Spleen (tissue), 11 donors: ENCODE results near the gene MTA2. TPM values are rescaled to one million over a fixed set of nuclear protein-coding genes. Genes with fewer than 3 reads are reported as not detected.
"Not testable (repeated sequence)": the region's sequence is repeated elsewhere in the genome, so short reads cannot be mapped to it uniquely, and the experiment has no call there.

Source experiments
- DNase-seq: peaks from one replicate; pipeline ENCODE4 v3.0.0-alpha.2; 2020
- H3K27ac ChIP-seq, 8 donors: fragments of 200-600 bp; sonication (generic) in 7 of 8; 1 replicate in 4 of 8; 2 replicates in 4 of 8; pipeline versions ENCODE4 v1.5.0 to v1.8.0; 2016 to 2021; ENCODE audit warnings: inconsistent platforms in 4 of 8, mild to moderate bottlenecking in 4 of 8, moderate library complexity in 1 of 8
- H3K27me3 ChIP-seq, 7 donors: fragments of 200-600 bp; sonication (generic) in 6 of 7; replicated peaks in 1 of 7; 1 replicate in 4 of 7; 2 replicates in 3 of 7; pipeline versions ENCODE4 v1.5.0 to v1.8.0; 2016 to 2021; ENCODE audit warnings: inconsistent platforms in 3 of 7, mild to moderate bottlenecking in 1 of 7
- H3K36me3 ChIP-seq, 6 donors: fragments of 200-600 bp; sonication (generic) in 5 of 6; 1 replicate in 4 of 6; 2 replicates in 2 of 6; pipeline versions ENCODE4 v1.5.0 to v1.8.0; 2016 to 2021; ENCODE audit warnings: inconsistent platforms in 2 of 6
- H3K4me1 ChIP-seq, 6 donors: fragments of 200-600 bp; sonication (generic) in 5 of 6; 1 replicate in 3 of 6; 2 replicates in 3 of 6; pipeline versions ENCODE4 v1.5.0 to v1.8.0; 2016 to 2021; ENCODE audit warnings: inconsistent platforms in 3 of 6
- H3K4me3 ChIP-seq, 8 donors: fragments of 200-600 bp; sonication (generic) in 7 of 8; 1 replicate in 4 of 8; 2 replicates in 4 of 8; pipeline versions ENCODE4 v1.5.0 to v1.8.0; 2016 to 2021; ENCODE audit warnings: inconsistent platforms in 4 of 8, mild to moderate bottlenecking in 4 of 8, moderate library complexity in 2 of 8
- H3K9me3 ChIP-seq, 8 donors: fragments of 200-600 bp; sonication (generic) in 7 of 8; 1 replicate in 4 of 8; 2 replicates in 4 of 8; pipeline versions ENCODE4 v1.5.0 to v1.8.0; 2016 to 2021; ENCODE audit warnings: inconsistent platforms in 4 of 8
- POLR2A ChIP-seq, 3 donors: fragments of 450-650 bp; IDR thresholded peaks; one replicate each; pipeline ENCODE4 v1.5.1; 2017; ENCODE audit warnings: antibody characterized with exemption in 3 of 3, mild to moderate bottlenecking in 1 of 3
- POLR2AphosphoS5 ChIP-seq, 3 donors: sonication (generic); formaldehyde crosslinking; IDR thresholded peaks; one replicate each; pipeline ENCODE4 v1.5.1; 2017; ENCODE audit warnings: antibody characterized with exemption in 3 of 3
- WGBS, 5 donors: extraction: QIAGEN DNeasy Blood & Tissue Kit in 3 of 5; methylation state at CpG; one replicate each; pipeline versions ENCODE4 v1.1.5 to v1.1.7; 2013 to 2018; 5-methylcytosine and 5-hydroxymethylcytosine counted together
- intact Hi-C: fragments of 100-400 bp; cut with DNase I; formaldehyde crosslinking; loops from one replicate; pipeline ENCODE4 v1.15.0; 2023; ENCODE audit warnings: low total_unique reads
- polyA plus RNA-seq, 3 donors: library from polyadenylated mRNA; stranded (reverse); fragments of 200-250 nt; gene quantifications; one replicate each; pipeline ENCODE4 v1.2.1, GENCODE V29; 2013
- total RNA-seq, 7 donors: library from RNA; depleted of rRNA in 3 of 7; stranded (reverse); fragments of >200 nt in 3 of 7; fragmentation: NEBNext Ultra II Directional in 4 of 7; extraction: Animal tissue kit (Norgen Biotek cat#: 25700) in 4 of 7; gene quantifications; one replicate each; pipeline versions ENCODE4 v1.1.0 to v1.2.1, GENCODE V29; 2016 to 2021
- TF ChIP-seq, protein P1 (sequence below), 11 experiments: fragments of 200-600 bp in 7 of 11; fragments of 450-650 bp in 4 of 11; sonication (generic) in 4 of 11; IDR thresholded peaks in 8 of 11; conservative IDR thresholded peaks in 3 of 11; 1 replicate in 7 of 11; 2 replicates in 4 of 11; pipeline versions ENCODE4 v1.4.0 to v1.8.0; 2016 to 2021; ENCODE audit warnings: antibody characterized with exemption in 11 of 11, inconsistent platforms in 4 of 11, mild to moderate bottlenecking in 1 of 11
- donor health status: healthy with polysubstance abuse.
- donor health status: DM: no; HTN: no; CAD: no; lungs with moderate emphysema.
- donor health status: DM: no; HTN: no; CAD: no.
- donor health status: Bipolar disorder and iron deficiency.
- donor health status: healthy.
- donor health status: DM: no; HTN: no; CAD: no.
- donor health status: DM: yes; HTN: yes; CAD: no.

MTA2 gene
- total and polyA plus RNA-seq, 10 donors = 55.3 to 154 (median 111) TPM

GRCh38 chr11:62592989-62593421 lies 8.7 kb downstream of the MTA2 start:
- Histone ChIP-seq H3K4me3 (peak overlapping the region in 1 of 8 donors; percentile 84), H3K36me3 (peaks cover 0 to 62% (median 56%) of the 10 kb centered on the region in 6 donors), H3K27me3 (no peaks in the 10 kb centered on the region), H3K9me3 (no peaks in the 10 kb centered on the region), H3K4me1 (peaks cover 19 to 76% (median 51%) of the 10 kb centered on the region in 6 donors), H3K27ac (peak overlapping the region; percentile 87 to 99 (median 98))
- intact Hi-C loops = loop anchor here (10.0 kb wide), 1 partner anchor 82 kb away; the partner anchor contains the start of genes LBHD1, UBXN1 and UQCC3
- no peak for TF ChIP-seq POLR2A (IDR thresholded peaks at IDR 0.05)
- no peak for DNase-seq
- WGBS, 5 donors = 70 to 82% (median 76%) methylated on average over 8 of the region's 8 CpGs

DNA sequence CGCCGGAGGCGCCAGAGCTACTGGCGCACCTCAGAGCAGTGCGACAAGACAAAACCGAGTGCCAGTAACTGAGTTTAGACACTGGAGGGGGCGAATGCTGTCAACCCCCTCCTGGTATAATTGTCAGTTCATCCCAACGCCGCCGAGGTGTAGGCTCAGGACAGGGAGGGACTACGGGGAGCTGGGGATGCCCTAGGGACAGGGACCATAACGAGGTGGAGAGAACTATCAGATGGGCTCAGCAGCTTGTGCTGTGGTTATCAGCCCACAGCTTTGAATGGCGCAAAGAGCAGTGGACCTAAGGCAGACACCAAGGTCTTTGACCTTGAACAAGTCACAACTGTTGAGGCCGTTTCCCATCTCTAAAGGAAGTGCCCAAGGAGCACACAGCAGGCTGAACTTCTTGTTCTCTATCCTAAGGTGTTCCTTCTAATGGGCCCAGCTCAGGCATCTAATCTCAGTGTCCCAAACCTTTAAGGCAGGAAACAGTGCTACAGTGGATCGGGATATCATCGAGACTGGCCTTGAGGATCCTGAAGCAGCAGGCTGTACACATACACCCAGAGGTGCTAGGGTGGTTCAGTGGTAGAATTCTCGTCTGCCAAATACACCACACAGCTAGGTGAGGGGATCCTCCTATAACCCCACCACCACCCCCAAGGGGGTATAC lies 9.4 kb downstream of the MTA2 start:
- WGBS, 5 donors = 9 to 14% (median 13%) methylated on average over 11 to 17 of the region's 17 CpGs
- peaks cover 0 to 62% (median 55%) of the 10 kb centered on the region in 6 donors for H3K36me3 ChIP-seq
- intact Hi-C loops = loop anchor here (10.0 kb wide), 1 partner anchor 83 kb away; the partner anchor contains the start of genes LBHD1, UBXN1 and UQCC3

GRCh38 chr11:62591448-62592145 lies 10.1 kb downstream of the MTA2 start, which contains the start of gene TUT1:
Gene TUT1 (minus strand): TSS chr11:62591523. CDS start chr11:62591485, 38 bp downstream.
- Histone ChIP-seq H3K4me3 (peak within 1 kb of the TSS; percentile 43 to 84 (median 56)), H3K9me3 (no peaks in the 10 kb centered on the region), H3K4me1 (peaks cover 19 to 69% (median 46%) of the 10 kb centered on the region in 6 donors), H3K27me3 (no peaks in the 10 kb centered on the region), H3K27ac (peak within 1 kb of the TSS; percentile 87 to 99 (median 98)), H3K36me3 (peaks cover 0 to 62% (median 55%) of the 10 kb centered on the region in 6 donors)
- peak; percentile 97 for DNase-seq
- peak; percentile 62 to 87 (median 62) for TF ChIP-seq POLR2A (IDR thresholded peaks at IDR 0.05)
- peak; percentile 90 to 98 (median 98) for TF ChIP-seq POLR2AphosphoS5 (IDR thresholded peaks at IDR 0.05)
- TF ChIP-seq, protein P1, sequence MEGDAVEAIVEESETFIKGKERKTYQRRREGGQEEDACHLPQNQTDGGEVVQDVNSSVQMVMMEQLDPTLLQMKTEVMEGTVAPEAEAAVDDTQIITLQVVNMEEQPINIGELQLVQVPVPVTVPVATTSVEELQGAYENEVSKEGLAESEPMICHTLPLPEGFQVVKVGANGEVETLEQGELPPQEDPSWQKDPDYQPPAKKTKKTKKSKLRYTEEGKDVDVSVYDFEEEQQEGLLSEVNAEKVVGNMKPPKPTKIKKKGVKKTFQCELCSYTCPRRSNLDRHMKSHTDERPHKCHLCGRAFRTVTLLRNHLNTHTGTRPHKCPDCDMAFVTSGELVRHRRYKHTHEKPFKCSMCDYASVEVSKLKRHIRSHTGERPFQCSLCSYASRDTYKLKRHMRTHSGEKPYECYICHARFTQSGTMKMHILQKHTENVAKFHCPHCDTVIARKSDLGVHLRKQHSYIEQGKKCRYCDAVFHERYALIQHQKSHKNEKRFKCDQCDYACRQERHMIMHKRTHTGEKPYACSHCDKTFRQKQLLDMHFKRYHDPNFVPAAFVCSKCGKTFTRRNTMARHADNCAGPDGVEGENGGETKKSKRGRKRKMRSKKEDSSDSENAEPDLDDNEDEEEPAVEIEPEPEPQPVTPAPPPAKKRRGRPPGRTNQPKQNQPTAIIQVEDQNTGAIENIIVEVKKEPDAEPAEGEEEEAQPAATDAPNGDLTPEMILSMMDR (IDR thresholded peaks at IDR 0.05 in 8 of 11, conservative IDR thresholded peaks at IDR 0.05 in 3 of 11) = peak in 5 of 11 experiments; percentile 19 to 48 (median 30)
- intact Hi-C loops = loop anchor here (10.0 kb wide), 1 partner anchor 83 kb away; the partner anchor contains the start of genes LBHD1, UBXN1 and UQCC3
- WGBS, 5 donors = 0% methylated on average over 33 to 58 of the region's 58 CpGs

More for the DNA sequence above, 9.4 kb downstream of the MTA2 start:
- DNase-seq = no peak
- TF ChIP-seq, protein P1 (IDR thresholded peaks at IDR 0.05 in 8 of 11, conservative IDR thresholded peaks at IDR 0.05 in 3 of 11) = peak in 2 of 11 experiments; percentile 0 to 9
- no peak for TF ChIP-seq POLR2A (IDR thresholded peaks at IDR 0.05)
- Histone ChIP-seq H3K27ac (peak overlapping the region; percentile 87 to 99 (median 98)), H3K4me3 (peak overlapping the region; percentile 34 to 84 (median 56)), H3K27me3 (no peaks in the 10 kb centered on the region), H3K9me3 (no peaks in the 10 kb centered on the region), H3K4me1 (peaks cover 19 to 76% (median 47%) of the 10 kb centered on the region in 6 donors)

DNA sequence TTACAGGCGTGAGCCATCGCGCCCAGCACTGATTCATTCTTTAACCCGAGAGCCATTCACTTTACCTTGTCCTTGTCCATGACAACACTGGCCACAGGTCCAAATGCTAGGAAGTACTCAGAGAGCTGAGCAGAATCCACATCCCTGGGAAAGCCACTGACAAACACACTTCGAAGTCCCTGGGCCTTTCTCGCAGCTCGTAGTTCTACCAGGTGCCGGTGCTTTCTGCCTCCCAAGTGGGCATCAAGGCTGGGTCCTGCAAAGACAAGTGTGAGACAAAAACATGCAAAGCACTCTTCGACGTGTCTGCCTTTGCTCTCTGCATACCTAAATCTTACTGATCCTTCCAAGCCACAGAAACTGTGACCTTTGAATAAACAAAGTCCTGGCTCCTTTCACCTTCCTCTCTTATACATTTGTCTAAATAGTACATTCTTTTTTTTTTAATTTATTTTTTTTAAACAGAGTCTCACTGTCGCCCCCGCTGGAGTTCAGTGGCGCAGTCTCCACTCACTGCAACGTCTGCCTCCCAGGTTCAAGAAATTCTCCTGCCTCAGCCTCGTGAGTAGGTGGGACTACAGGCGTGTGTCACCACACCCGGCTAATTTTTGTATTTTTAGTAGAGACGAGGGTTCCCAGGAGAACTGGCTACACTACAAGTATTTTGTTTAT lies 12.6 kb downstream of the MTA2 start:
- Histone ChIP-seq H3K27ac (no peak overlapping the region), H3K4me1 (peaks cover 19 to 75% (median 45%) of the 10 kb centered on the region in 6 donors), H3K9me3 (no peaks in the 10 kb centered on the region), H3K27me3 (no peaks in the 10 kb centered on the region), H3K36me3 (peaks cover 0 to 62% (median 46%) of the 10 kb centered on the region in 6 donors), H3K4me3 (no peak overlapping the region)
- peak; percentile 47 for DNase-seq
- WGBS, 5 donors = 69 to 77% (median 72%) methylated on average over 18 of the region's 18 CpGs
- no peak for TF ChIP-seq POLR2AphosphoS5 (IDR thresholded peaks at IDR 0.05)
- TF ChIP-seq POLR2A (IDR thresholded peaks at IDR 0.05) = no peak
- TF ChIP-seq, protein P1 (IDR thresholded peaks at IDR 0.05 in 8 of 11, conservative IDR thresholded peaks at IDR 0.05 in 3 of 11) = peak in 1 of 11 experiments; percentile 19
- intact Hi-C loops = no loop called here

DNA sequence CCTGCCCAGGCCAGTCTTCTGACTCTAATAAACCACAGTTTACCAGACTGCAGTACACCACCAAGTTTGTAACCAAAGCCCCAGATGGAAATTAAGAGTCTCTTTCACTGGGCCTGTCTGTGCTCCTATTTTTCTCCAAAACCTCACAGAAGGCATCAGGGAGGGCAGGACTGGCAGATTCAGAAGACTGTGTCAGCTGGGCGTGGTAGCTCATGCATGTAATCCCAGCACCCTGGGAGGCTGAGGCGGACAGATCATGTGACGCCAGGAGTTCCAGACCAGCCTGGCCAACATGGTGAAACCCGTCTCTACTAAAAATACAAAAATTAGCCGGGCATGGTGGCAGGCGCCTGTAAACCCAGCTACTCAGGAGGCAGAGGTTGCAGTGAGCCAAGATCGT lies 16.3 kb downstream of the MTA2 start:
- H3K27me3 ChIP-seq, H3K4me3 ChIP-seq, intact Hi-C loops, H3K27ac ChIP-seq, H3K9me3 ChIP-seq: not testable (repeated sequence)
- WGBS, 5 donors = 93 to 100% (median 95%) methylated on average over 7 of the region's 7 CpGs
- Histone ChIP-seq H3K36me3 (peaks cover 0 to 86% (median 62%) of the 10 kb centered on the region in 6 donors), H3K4me1 (peaks cover 2 to 44% (median 15%) of the 10 kb centered on the region in 6 donors)
- peak; percentile 9 for DNase-seq

- H3K27me3 ChIP-seq, H3K27ac ChIP-seq, H3K4me3 ChIP-seq, intact Hi-C loops, H3K9me3 ChIP-seq: not testable (repeated sequence)
- peaks cover 0 to 98% (median 70%) of the 10 kb centered on the region in 6 donors for H3K36me3 ChIP-seq
- 94 to 96% (median 95%) methylated on average over 4 of the region's 4 CpGs for WGBS, 5 donors
- H3K4me1 ChIP-seq = peaks cover 0 to 23% (median 7%) of the 10 kb centered on the region in 6 donors
- DNase-seq = peak; percentile 8
These were observed 19.9 kb downstream of the MTA2 start for GRCh38 chr11:62581735-62582134.
